Neuronal stem cell (in vitro differentiated cells): ENCODE data around the gene PDZD7.

Experiments used
- DNase-seq: peaks from one replicate; pipeline ENCODE4 v3.0.0-alpha.2; 2013; ENCODE audit warnings: low spot score
- H2AFZ ChIP-seq: one replicate; pipeline ENCODE4 v1.6.1; 2013; ENCODE audit warnings: mild to moderate bottlenecking, low read length, inconsistent platforms
- H2AK5ac ChIP-seq: 2 replicates; pipeline ENCODE4 v1.6.1; 2013; ENCODE audit warnings: low read depth, mild to moderate bottlenecking, inconsistent platforms, low read length, moderate library complexity, mixed read lengths
- H2BK120ac ChIP-seq: 2 replicates; pipeline ENCODE4 v1.6.1; 2013; ENCODE audit warnings: low read depth, mild to moderate bottlenecking, inconsistent platforms, low read length, moderate library complexity, mixed read lengths
- H2BK12ac ChIP-seq: one replicate; pipeline ENCODE4 v1.6.1; 2013; ENCODE audit warnings: low read length, inconsistent platforms
- H2BK15ac ChIP-seq: 2 replicates; pipeline ENCODE4 v1.6.1; 2013; ENCODE audit warnings: mild to moderate bottlenecking, low read length, inconsistent platforms, mixed read lengths
- H2BK5ac ChIP-seq: one replicate; pipeline ENCODE4 v1.6.1; 2013; ENCODE audit warnings: inconsistent platforms, mild to moderate bottlenecking, low read length, moderate library complexity
- H3K14ac ChIP-seq: one replicate; pipeline ENCODE4 v1.6.1; 2013; ENCODE audit warnings: low read length, inconsistent platforms
- H3K18ac ChIP-seq: 2 replicates; pipeline ENCODE4 v1.6.1; 2013; ENCODE audit warnings: low read length, inconsistent platforms
- H3K23ac ChIP-seq: 2 replicates; pipeline ENCODE4 v1.6.1; 2013; ENCODE audit warnings: low read depth, mild to moderate bottlenecking, mixed read lengths, low read length, inconsistent platforms; ENCODE audit not compliant: poor library complexity
- H3K27ac ChIP-seq: replicated peaks from 3 replicates; pipeline ENCODE4 v1.5.1; 2013; ENCODE audit warnings: low read length, inconsistent platforms
- H3K27me3 ChIP-seq, 3 experiments: 2 replicates each; pipeline ENCODE4 v1.6.1; 2013; ENCODE audit warnings: low read length in 3 of 3, mild to moderate bottlenecking in 2 of 3, inconsistent platforms in 1 of 3, low read depth in 1 of 3, mixed read lengths in 1 of 3, moderate library complexity in 1 of 3; ENCODE audit not compliant: control insufficient read depth in 3 of 3, insufficient read depth in 3 of 3
- H3K36me3 ChIP-seq, 2 donors: replicated peaks in 1 of 2; 2 replicates each; pipeline ENCODE4 v1.6.1; 2013; ENCODE audit warnings: low read length in 2 of 2; ENCODE audit not compliant: control insufficient read depth in 2 of 2, insufficient read depth in 2 of 2
- H3K4ac ChIP-seq: 2 replicates; pipeline ENCODE4 v1.6.1; 2013; ENCODE audit warnings: inconsistent platforms, mild to moderate bottlenecking, low read length, moderate library complexity
- H3K4me1 ChIP-seq, 2 donors: 1 replicate in 1 of 2; 2 replicates in 1 of 2; pipeline ENCODE4 v1.6.1; 2013; ENCODE audit warnings: low read length in 2 of 2, low read depth in 1 of 2; ENCODE audit not compliant: control insufficient read depth in 2 of 2, insufficient read depth in 1 of 2
- H3K4me2 ChIP-seq: one replicate; pipeline ENCODE4 v1.6.1; 2013; ENCODE audit warnings: mild to moderate bottlenecking, low read length, inconsistent platforms; ENCODE audit not compliant: insufficient read depth, poor library complexity, severe bottlenecking
- H3K4me3 ChIP-seq, 2 donors: 2 replicates each; pipeline ENCODE4 v1.5.1; 2013; ENCODE audit warnings: low read length in 2 of 2, mild to moderate bottlenecking in 2 of 2, inconsistent platforms in 1 of 2, moderate library complexity in 1 of 2
- H3K79me1 ChIP-seq: one replicate; pipeline ENCODE4 v1.6.1; 2013; ENCODE audit warnings: low read depth, mild to moderate bottlenecking, inconsistent platforms, low read length, moderate library complexity
- H3K9ac ChIP-seq: one replicate; pipeline ENCODE4 v1.6.1; 2013; ENCODE audit warnings: mild to moderate bottlenecking, low read depth, low read length, inconsistent platforms; ENCODE audit not compliant: poor library complexity
- H3K9me3 ChIP-seq, 2 donors: replicated peaks in 1 of 2; 2 replicates each; pipeline versions ENCODE3 to v1.6.1; 2013; ENCODE audit warnings: low read length in 2 of 2, mild to moderate bottlenecking in 2 of 2, inconsistent platforms in 1 of 2, low read depth in 1 of 2, mixed read lengths in 1 of 2, moderate library complexity in 1 of 2; ENCODE audit not compliant: control insufficient read depth in 2 of 2, insufficient read depth in 1 of 2
- H4K8ac ChIP-seq: one replicate; pipeline ENCODE4 v1.6.1; 2013; ENCODE audit warnings: low read depth, mild to moderate bottlenecking, inconsistent platforms, low read length, moderate library complexity
- H4K91ac ChIP-seq: one replicate; pipeline ENCODE4 v1.6.1; 2013; ENCODE audit warnings: low read length, low read depth, mild to moderate bottlenecking, inconsistent platforms; ENCODE audit not compliant: poor library complexity
- WGBS, 2 donors: extraction: QIAGEN DNeasy Blood & Tissue Kit; methylation state at CpG; one replicate each; pipeline ENCODE4 v1.1.7; 2013; ENCODE audit warnings: missing lambda C conversion rate in 2 of 2, mixed read lengths in 1 of 2; ENCODE audit not compliant: insufficient read length in 2 of 2, insufficient replicate concordance in 1 of 2; ENCODE audit errors: extremely low coverage in 2 of 2; 5-methylcytosine and 5-hydroxymethylcytosine counted together

Gene PDZD7

GRCh38 chr10:101061624-101062231 lies 30.8 kb upstream of the PDZD7 start, which contains the start of gene KAZALD1:
Gene KAZALD1 (plus strand): TSS chr10:101061989. CDS start chr10:101062593, 604 bp downstream.
- Histone ChIP-seq H3K27ac (peak within 1 kb of the TSS; percentile 92), H3K36me3 (peaks cover 0 to 14% of the 10 kb centered on the region in 2 donors), H2AFZ (peak within 1 kb of the TSS; percentile 100), H2BK120ac (peak within 1 kb of the TSS; percentile 95), H3K9ac (peak within 1 kb of the TSS; percentile 98), H3K4ac (peak within 1 kb of the TSS; percentile 97), H3K27me3 (peaks cover 20 to 44% (median 29%) of the 10 kb centered on the region in 3 experiments), H3K9me3 (no peaks in the 10 kb centered on the region), H2BK12ac (peak within 1 kb of the TSS; percentile 94), H3K18ac (peak within 1 kb of the TSS; percentile 100), H4K8ac (peak within 1 kb of the TSS; percentile 97), H2BK15ac (peak within 1 kb of the TSS; percentile 93), H3K14ac (no peak within 1 kb of the TSS), H3K4me1 (peaks cover 27 to 34% of the 10 kb centered on the region in 2 donors), H2AK5ac (peak within 1 kb of the TSS; percentile 92), H2BK5ac (peak within 1 kb of the TSS; percentile 98), H3K4me2 (peak within 1 kb of the TSS; percentile 89), H3K23ac (peak within 1 kb of the TSS; percentile 89), H3K79me1 (no peaks in the 10 kb centered on the region), H3K4me3 (peak within 1 kb of the TSS; percentile 89 to 98), H4K91ac (peak within 1 kb of the TSS; percentile 99)
- WGBS, 2 donors = no CpG with 5 or more reads among the region's 31 CpGs
- peak; percentile 70 for DNase-seq

GRCh38 chr10:101060951-101061623 lies 30.2 kb upstream of the PDZD7 start:
- Histone ChIP-seq H3K4ac (peak overlapping the region; percentile 97), H3K23ac (peak overlapping the region; percentile 89), H2BK5ac (peak overlapping the region; percentile 98), H4K8ac (peak overlapping the region; percentile 97), H3K9ac (peak overlapping the region; percentile 98), H2BK12ac (peak overlapping the region; percentile 94), H3K9me3 (no peaks in the 10 kb centered on the region), H3K4me1 (peaks cover 24 to 33% of the 10 kb centered on the region in 2 donors), H2AK5ac (peak overlapping the region; percentile 92), H4K91ac (peak overlapping the region; percentile 99), H3K4me2 (peak overlapping the region; percentile 89), H3K27ac (peak overlapping the region; percentile 92), H2BK120ac (peak overlapping the region; percentile 95), H3K36me3 (peaks cover 0 to 20% of the 10 kb centered on the region in 2 donors), H3K18ac (peak overlapping the region; percentile 100), H3K27me3 (peaks cover 15 to 37% (median 24%) of the 10 kb centered on the region in 3 experiments), H3K79me1 (no peaks in the 10 kb centered on the region), H2BK15ac (peak overlapping the region; percentile 93), H3K4me3 (peak overlapping the region; percentile 89 to 98), H3K14ac (no peak overlapping the region), H2AFZ (peak overlapping the region; percentile 100)
- DNase-seq = peak; percentile 97
- WGBS, 2 donors = no CpG with 5 or more reads among the region's 67 CpGs

GRCh38 chr10:101060036-101060950 lies 29.4 kb upstream of the PDZD7 start:
- no peak overlapping the region for H3K14ac ChIP-seq
- peak overlapping the region; percentile 89 for H3K4me2 ChIP-seq
- peak overlapping the region; percentile 68 for H3K23ac ChIP-seq
- no peak overlapping the region for H4K8ac ChIP-seq
- H3K27me3 ChIP-seq = peaks cover 7 to 29% (median 18%) of the 10 kb centered on the region in 3 experiments
- H3K4ac ChIP-seq = no peak overlapping the region
- H3K9ac ChIP-seq = peak overlapping the region; percentile 98
- H3K4me3 ChIP-seq = peak overlapping the region; percentile 89 to 98
- peaks cover 0 to 28% of the 10 kb centered on the region in 2 donors for H3K36me3 ChIP-seq
- peak; percentile 95 for DNase-seq
- peak overlapping the region; percentile 77 for H2BK12ac ChIP-seq
- no peak overlapping the region for H4K91ac ChIP-seq
- H2BK5ac ChIP-seq = peak overlapping the region; percentile 98
- H3K18ac ChIP-seq = peak overlapping the region; percentile 100
- H2AK5ac ChIP-seq = no peak overlapping the region
- no peaks in the 10 kb centered on the region for H3K79me1 ChIP-seq
- H3K9me3 ChIP-seq = no peaks in the 10 kb centered on the region
- H3K27ac ChIP-seq = peak overlapping the region; percentile 92
- peak overlapping the region; percentile 93 for H2BK15ac ChIP-seq
- H2BK120ac ChIP-seq = no peak overlapping the region
- WGBS, 2 donors = no CpG with 5 or more reads among the region's 37 CpGs
- peaks cover 22 to 29% of the 10 kb centered on the region in 2 donors for H3K4me1 ChIP-seq
- peak overlapping the region; percentile 100 for H2AFZ ChIP-seq
